GM20000 (cell line): ENCODE results near the gene CCR9.

Experiments
- DNase-seq: peaks from one replicate; pipeline ENCODE4 v3.0.0; 2012; ENCODE audit warnings: low spot score
- TF ChIP-seq, protein P1 (sequence below): IDR thresholded peaks from 2 replicates; pipeline ENCODE4 v1.5.1; 2012; ENCODE audit warnings: mild to moderate bottlenecking, control low read depth; ENCODE audit errors: extremely low read depth, missing control alignments

CCR9 gene

DNA sequence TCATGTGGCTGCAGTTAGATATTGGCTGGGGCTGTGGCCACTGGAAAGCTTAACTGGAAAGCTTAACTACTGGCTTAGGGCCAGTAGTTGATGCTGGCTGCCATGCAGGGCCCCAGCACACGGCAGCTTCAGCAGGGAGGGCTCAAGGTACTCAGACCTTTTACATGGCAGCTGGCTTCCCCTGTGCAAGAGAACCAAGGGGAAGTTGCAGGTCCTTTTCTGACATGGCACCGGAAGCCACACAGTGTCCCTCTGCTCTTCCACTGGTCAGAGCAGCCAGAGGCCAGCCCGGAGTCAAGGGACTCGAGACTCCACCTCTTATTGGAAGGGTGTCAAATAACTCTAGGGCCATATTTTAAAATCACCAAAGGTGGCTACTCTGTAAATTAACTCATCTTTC is 24.5 kb downstream of the CCR9 start:
- TF ChIP-seq, protein P1, sequence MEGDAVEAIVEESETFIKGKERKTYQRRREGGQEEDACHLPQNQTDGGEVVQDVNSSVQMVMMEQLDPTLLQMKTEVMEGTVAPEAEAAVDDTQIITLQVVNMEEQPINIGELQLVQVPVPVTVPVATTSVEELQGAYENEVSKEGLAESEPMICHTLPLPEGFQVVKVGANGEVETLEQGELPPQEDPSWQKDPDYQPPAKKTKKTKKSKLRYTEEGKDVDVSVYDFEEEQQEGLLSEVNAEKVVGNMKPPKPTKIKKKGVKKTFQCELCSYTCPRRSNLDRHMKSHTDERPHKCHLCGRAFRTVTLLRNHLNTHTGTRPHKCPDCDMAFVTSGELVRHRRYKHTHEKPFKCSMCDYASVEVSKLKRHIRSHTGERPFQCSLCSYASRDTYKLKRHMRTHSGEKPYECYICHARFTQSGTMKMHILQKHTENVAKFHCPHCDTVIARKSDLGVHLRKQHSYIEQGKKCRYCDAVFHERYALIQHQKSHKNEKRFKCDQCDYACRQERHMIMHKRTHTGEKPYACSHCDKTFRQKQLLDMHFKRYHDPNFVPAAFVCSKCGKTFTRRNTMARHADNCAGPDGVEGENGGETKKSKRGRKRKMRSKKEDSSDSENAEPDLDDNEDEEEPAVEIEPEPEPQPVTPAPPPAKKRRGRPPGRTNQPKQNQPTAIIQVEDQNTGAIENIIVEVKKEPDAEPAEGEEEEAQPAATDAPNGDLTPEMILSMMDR = no peak
- no peak for DNase-seq

DNA sequence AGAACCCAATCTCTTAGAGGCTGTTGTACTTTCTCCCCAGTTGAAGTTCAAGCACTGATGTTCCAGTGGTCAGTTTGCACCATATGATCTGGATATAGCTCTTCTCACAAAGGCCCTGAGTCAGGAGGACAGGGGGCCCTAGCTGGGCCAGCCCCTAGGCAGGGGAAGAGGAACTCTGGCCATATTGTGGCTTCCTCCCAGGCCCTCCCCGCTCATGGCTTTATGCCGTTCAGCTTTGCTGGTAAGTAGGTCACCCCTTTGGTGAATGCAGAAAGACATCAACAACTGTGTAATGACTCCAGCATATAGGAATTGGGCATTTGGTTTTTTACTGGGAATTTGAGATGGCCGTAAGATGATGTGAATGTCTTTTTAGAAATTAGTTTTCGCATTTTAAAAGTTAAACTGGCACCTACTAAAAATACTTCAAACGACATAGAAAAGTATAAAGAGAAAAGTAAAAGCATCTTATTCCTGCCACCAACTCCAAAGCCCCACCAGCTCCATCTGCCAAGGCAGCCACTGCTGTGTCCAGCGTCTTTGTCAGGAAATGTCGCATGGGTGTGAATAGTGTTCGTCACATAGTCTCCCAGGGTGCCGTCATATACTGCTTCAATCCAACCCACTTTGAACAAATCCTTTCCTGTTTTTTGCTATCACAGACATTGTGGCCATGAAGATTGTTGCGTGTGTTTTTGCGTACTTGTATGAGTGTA is 25.3 kb downstream of the CCR9 start:
- TF ChIP-seq, protein P1 = no peak
- DNase-seq = no peak

- TF ChIP-seq, protein P1 = no peak
Measured at GRCh38 chr3:45912435-45912834, 26.1 kb downstream of the CCR9 start.

GRCh38 chr3:45914362-45915058 is 28.2 kb downstream of the CCR9 start:
- TF ChIP-seq, protein P1 = no peak
- no peak for DNase-seq

More at GRCh38 chr3:45912435-45912834, 26.1 kb downstream of the CCR9 start:
- no peak for DNase-seq

DNA sequence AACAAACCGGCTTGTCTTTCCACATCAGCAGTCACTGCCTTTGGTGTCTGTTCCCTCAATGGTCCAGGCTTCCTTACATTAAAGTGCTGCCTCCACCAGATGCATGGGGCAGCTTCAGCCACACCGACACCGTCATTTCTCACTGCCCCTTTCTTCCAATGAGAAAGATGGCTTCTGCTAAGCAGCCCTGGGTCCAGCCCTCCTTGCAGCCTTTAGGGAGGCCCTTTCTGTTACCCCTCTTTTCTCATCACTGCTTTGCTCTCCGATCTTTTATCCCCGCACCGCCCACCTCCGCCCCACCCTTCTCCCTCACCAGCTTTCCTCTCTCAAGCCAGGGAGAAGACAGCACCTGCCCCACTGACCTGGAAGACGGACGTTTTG is 28.7 kb downstream of the CCR9 start:
- TF ChIP-seq, protein P1 = no peak

GRCh38 chr3:45915518-45916231 is 29.3 kb downstream of the CCR9 start:
- TF ChIP-seq, protein P1 = no peak
- DNase-seq = peak; percentile 87

More for the DNA sequence above, 28.7 kb downstream of the CCR9 start:
- DNase-seq = no peak
